GM21529 (cell line): ENCODE measurements around the gene COL11A2.

Source experiments
- ATAC-seq: cut with Tn5 transposase; IDR thresholded peaks from one replicate; pipeline ENCODE4 v1.9.1; 2021; ENCODE audit not compliant: unreplicated experiment

COL11A2 gene

DNA sequence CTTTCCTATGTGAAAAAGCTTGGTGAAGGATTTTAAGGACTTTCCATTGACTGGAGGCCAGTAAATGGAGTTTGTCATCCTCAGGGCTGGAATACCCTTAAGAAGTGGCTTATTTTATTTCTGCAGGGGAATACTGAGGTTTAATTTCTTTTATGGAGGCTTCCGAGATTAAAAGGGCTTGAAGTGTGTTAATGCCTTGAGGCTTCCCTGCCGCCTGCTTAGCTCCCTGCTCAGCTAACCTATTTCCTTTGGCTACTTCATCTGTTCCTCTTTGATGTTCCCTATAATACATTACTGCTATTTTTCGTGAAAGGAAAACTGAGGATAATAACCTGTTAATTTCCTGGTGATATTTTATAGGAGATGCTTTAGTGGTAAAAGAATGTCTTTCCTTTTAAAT is 72.3 kb downstream of the COL11A2 start:
- ATAC-seq, result no peak

GRCh38 chr6:33118525-33119123 is 73.6 kb downstream of the COL11A2 start:
- no peak for ATAC-seq

DNA sequence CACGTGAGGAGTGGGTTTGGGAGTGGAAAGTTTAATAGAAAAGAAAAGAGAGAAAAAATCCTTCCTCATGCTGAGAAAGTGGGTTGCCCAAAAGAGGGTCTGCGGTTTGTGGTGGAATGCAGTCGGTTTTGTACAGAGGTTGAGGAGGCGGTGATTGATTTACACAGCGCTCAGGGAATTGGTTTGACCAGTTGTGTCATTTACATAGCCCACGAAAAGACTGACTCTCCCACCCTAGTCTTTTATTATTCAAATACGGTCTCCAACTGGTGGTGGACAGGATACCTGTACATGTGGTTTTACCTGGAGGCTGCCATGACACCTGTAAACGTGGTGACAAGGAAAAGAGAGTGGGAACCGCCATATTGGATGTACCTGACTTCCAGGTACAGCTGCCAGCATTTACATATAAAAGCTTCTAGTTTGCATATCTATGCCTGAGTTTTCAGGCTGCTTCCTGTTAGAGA is 74.4 kb downstream of the COL11A2 start:
- no peak for ATAC-seq

- ATAC-seq, result no peak
Observed at GRCh38 chr6:33116841-33117711, 75.2 kb downstream of the COL11A2 start.

- ATAC-seq, result no peak
Observed at GRCh38 chr6:33116417-33116816, 75.8 kb downstream of the COL11A2 start.

DNA sequence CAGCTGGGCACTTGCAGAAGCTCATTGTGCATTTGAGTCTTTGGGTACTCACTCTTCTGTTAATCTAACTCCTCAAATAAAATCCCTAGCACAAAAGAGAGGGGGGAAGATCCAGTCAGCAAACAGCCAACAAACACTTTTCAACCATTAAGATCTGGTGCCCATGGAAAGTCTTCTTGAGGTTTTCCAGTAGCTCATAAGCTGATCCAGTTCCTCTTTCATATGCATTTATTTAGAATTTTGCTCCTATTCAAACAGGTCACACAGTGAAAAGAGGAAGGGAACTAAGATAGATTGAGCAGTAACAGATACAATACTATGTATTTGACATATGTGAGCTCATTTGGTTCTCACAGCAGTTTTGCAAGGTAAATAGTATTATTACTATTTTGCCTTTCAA is 77.9 kb downstream of the COL11A2 start:
- peak; percentile 39 for ATAC-seq

DNA sequence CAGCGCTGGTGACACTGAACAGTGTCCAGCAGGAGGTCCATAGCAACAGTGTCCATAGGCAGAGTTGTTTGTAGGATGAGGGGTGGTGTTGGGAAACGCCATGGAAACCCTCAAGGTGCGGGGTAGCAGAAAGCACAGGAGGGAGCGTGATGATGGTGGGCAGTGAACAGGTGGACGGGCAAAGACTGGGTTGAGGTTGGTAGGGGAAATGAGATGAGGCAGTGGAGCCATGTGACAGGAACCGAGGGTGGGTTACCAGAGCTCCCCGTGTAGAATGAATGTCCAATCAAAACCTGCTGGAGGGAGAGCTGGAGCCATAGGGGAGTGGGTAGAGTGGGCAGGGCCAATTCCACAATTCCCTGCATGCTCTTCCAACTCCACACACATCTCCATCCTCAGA is 78.5 kb downstream of the COL11A2 start:
- no peak for ATAC-seq
